ENCODE data around the gene RASA1.

DNA sequence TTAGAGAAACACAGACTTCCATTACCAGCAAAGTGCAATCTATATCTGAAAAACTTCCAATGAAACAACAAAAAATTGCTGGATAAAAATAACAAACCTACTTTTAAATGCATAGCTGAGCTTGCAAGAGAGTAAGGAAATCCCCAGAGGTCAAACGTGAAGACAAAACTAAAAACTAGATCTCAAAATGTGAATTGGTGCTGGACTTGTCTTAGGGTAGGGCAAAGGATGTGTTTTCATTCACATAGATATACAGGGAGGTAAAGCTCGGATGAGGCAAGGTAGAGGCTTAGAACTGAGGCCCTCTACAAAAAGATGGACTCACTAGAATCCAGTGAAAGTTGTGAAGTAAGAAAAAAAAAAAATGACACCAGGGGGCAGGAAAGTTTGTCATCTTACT is 13.6 kb upstream of the RASA1 start:
- TF ChIP-seq, protein P1, sequence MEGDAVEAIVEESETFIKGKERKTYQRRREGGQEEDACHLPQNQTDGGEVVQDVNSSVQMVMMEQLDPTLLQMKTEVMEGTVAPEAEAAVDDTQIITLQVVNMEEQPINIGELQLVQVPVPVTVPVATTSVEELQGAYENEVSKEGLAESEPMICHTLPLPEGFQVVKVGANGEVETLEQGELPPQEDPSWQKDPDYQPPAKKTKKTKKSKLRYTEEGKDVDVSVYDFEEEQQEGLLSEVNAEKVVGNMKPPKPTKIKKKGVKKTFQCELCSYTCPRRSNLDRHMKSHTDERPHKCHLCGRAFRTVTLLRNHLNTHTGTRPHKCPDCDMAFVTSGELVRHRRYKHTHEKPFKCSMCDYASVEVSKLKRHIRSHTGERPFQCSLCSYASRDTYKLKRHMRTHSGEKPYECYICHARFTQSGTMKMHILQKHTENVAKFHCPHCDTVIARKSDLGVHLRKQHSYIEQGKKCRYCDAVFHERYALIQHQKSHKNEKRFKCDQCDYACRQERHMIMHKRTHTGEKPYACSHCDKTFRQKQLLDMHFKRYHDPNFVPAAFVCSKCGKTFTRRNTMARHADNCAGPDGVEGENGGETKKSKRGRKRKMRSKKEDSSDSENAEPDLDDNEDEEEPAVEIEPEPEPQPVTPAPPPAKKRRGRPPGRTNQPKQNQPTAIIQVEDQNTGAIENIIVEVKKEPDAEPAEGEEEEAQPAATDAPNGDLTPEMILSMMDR (IDR thresholded peaks at IDR 0.05 in 8 of 11, conservative IDR thresholded peaks at IDR 0.05 in 3 of 11): no peak
- no peak for TF ChIP-seq POLR2A (IDR thresholded peaks at IDR 0.05)
- TF ChIP-seq POLR2AphosphoS5 (IDR thresholded peaks at IDR 0.05): no peak

All from spleen (tissue), 7 donors.